ENCODE results near the gene MICU1.
A peak's percentile ranks its signal among the peaks of the same experiment; 100 is the strongest.
"Not testable (repeated sequence)": the region's sequence is repeated elsewhere in the genome, so short reads cannot be mapped to it uniquely, and the experiment has no call there.

MICU1 gene

DNA sequence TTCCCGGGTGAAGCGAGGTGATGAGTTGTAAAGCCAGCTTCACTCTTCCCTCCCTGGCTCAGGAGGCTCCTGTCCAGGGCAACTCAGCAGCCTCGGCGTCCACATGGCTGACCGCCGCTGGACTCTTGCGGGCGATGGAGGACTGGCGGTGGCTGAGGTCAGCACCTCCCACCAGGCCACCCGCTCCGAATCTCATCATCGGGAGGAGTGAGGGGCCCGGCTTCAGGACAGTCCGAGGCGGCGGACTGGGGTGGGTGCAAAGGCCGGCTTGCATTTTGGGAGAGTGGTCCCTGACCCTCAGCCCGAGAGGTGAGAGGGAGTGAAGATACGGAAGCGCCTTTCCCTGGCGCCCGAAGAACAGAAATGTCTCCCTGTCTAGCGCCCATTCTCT is 271.9 kb downstream of the MICU1 start:
- H3K4me3 ChIP-seq (ENCODE audit: low read length in 2 of 2), result peak overlapping the region; percentile 85 to 100
- peaks cover 4 to 6% of the 10 kb centered on the region in 2 donors for H3K36me3 ChIP-seq (ENCODE audit: control insufficient read depth in 2 of 2, insufficient read depth in 2 of 2, low read length in 2 of 2)
- H3K27ac ChIP-seq (ENCODE audit: low read length), result peak overlapping the region; percentile 96
- peak overlapping the region; percentile 84 to 98 for H3K9ac ChIP-seq (ENCODE audit: low read length in 2 of 2)
- H3K27me3 ChIP-seq (ENCODE audit: control insufficient read depth in 1 of 2, insufficient read depth in 2 of 2, low read length in 2 of 2), result no peaks in the 10 kb centered on the region
- peaks cover 32% of the 10 kb centered on the region for H3K4me1 ChIP-seq (ENCODE audit: control insufficient read depth, insufficient read depth, low read length)
- H3K9me3 ChIP-seq (ENCODE audit: control insufficient read depth in 2 of 2, low read length in 2 of 2), result no peaks in the 10 kb centered on the region

DNA sequence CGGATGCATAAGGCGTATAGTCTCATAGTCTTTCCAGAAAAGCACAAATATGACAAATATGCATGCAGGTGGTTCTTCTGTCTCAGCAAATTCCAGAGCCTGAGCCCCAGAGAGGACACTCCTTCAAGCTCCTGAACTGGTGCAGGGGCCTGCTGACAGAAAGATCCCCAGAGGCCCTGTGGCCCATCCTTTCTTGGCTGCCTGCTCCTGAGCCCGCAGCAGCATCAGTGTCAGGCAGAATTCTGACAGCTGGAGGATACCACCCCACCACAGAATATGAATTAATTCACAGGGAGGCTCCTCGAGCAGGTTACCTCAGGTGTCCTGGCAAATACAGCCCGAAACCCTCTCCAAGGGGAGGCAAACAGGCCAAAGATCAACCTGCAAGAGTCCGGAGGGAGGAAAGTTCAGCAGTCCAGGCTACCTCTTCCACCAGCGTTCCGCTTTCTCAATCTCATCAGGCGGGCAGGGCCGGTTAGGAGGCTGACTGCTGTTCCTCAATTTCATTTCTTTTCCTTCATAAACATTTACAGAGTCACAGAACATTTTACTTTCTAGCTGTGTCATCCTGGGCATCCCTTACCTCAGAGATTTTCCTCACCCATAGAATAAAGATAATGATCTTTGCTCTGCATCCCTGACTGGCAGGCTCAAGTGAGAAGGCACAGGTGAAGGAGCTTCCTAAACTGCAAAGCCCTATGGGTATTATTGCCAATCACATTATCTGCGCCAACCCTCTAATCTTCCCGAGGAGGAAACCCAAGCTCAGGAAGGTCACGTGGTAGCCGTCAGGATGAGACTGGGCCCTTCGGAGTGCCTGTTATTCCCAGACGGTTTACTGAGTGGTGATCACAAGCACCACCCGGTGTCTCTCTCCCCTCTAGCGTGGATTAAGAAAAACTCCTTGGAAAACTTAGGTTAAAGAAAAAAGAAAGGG is 272.6 kb downstream of the MICU1 start:
- H3K27me3 ChIP-seq (ENCODE audit: control insufficient read depth in 1 of 2, insufficient read depth in 2 of 2, low read length in 2 of 2), result no peaks in the 10 kb centered on the region
- H3K4me1 ChIP-seq (ENCODE audit: control insufficient read depth, insufficient read depth, low read length), result peaks cover 32% of the 10 kb centered on the region
- peaks cover 10 to 13% of the 10 kb centered on the region in 2 donors for H3K36me3 ChIP-seq (ENCODE audit: control insufficient read depth in 2 of 2, insufficient read depth in 2 of 2, low read length in 2 of 2)
- peak overlapping the region; percentile 96 for H3K27ac ChIP-seq (ENCODE audit: low read length)
- no peaks in the 10 kb centered on the region for H3K9me3 ChIP-seq (ENCODE audit: control insufficient read depth in 2 of 2, low read length in 2 of 2)
- peak overlapping the region; percentile 84 to 98 for H3K9ac ChIP-seq (ENCODE audit: low read length in 2 of 2)
- H3K4me3 ChIP-seq (ENCODE audit: low read length in 2 of 2), result peak overlapping the region; percentile 85 to 100

DNA sequence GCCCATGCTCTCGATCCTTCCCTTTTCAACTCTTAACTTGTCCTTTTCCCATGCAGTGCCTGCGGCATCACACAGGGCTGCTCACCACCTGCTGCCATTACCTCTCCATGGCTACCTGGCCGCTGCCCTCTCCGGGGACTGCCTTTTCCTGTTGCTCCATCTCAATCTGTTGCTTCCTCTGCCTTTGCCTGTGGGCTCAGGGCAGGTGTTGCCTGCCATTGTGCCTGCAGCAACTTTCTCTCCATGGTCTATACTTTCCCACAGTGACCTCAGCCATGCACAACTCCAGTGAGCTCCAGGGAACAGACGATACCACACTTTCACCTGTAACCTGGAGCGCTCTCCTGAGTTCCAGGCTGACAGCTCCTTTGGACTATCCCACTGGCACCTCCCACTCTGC is 274.4 kb downstream of the MICU1 start:
- no peaks in the 10 kb centered on the region for H3K27me3 ChIP-seq (ENCODE audit: control insufficient read depth in 1 of 2, insufficient read depth in 2 of 2, low read length in 2 of 2)
- peaks cover 13% of the 10 kb centered on the region in 2 donors for H3K36me3 ChIP-seq (ENCODE audit: control insufficient read depth in 2 of 2, insufficient read depth in 2 of 2, low read length in 2 of 2)
- no peak overlapping the region for H3K27ac ChIP-seq (ENCODE audit: low read length)
- no peak overlapping the region for H3K9ac ChIP-seq (ENCODE audit: low read length in 2 of 2)
- peaks cover 32% of the 10 kb centered on the region for H3K4me1 ChIP-seq (ENCODE audit: control insufficient read depth, insufficient read depth, low read length)
- H3K4me3 ChIP-seq (ENCODE audit: low read length in 2 of 2), result no peak overlapping the region
- H3K9me3 ChIP-seq (ENCODE audit: control insufficient read depth in 2 of 2, low read length in 2 of 2), result no peaks in the 10 kb centered on the region

DNA sequence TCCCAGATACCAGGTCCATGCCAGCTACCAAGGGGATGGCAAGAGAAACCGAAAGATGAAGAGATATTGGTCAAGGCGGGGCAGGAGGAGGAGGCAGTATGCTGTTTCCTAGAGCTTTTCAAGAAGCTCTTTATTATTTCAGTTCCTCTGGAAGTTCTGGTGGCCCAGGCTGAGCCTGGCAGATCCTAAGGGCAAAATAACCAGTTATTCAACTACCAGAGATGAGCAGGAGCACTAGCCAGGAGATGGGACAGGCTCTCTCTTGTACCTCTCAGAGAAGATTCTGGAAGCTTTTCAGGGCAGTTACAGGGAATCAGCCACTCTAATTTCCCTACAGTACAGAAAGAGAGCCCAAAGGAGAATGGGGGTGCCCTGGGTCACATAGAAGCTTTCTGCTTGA is 276.4 kb downstream of the MICU1 start:
- H3K9ac ChIP-seq (ENCODE audit: low read length in 2 of 2), result no peak overlapping the region
- H3K9me3 ChIP-seq (ENCODE audit: control insufficient read depth in 2 of 2, low read length in 2 of 2), result no peaks in the 10 kb centered on the region
- peaks cover 13 to 18% of the 10 kb centered on the region in 2 donors for H3K36me3 ChIP-seq (ENCODE audit: control insufficient read depth in 2 of 2, insufficient read depth in 2 of 2, low read length in 2 of 2)
- H3K27ac ChIP-seq (ENCODE audit: low read length), result no peak overlapping the region
- H3K4me1 ChIP-seq (ENCODE audit: control insufficient read depth, insufficient read depth, low read length), result peaks cover 32% of the 10 kb centered on the region
- H3K27me3 ChIP-seq (ENCODE audit: control insufficient read depth in 1 of 2, insufficient read depth in 2 of 2, low read length in 2 of 2), result no peaks in the 10 kb centered on the region
- no peak overlapping the region for H3K4me3 ChIP-seq (ENCODE audit: low read length in 2 of 2)

DNA sequence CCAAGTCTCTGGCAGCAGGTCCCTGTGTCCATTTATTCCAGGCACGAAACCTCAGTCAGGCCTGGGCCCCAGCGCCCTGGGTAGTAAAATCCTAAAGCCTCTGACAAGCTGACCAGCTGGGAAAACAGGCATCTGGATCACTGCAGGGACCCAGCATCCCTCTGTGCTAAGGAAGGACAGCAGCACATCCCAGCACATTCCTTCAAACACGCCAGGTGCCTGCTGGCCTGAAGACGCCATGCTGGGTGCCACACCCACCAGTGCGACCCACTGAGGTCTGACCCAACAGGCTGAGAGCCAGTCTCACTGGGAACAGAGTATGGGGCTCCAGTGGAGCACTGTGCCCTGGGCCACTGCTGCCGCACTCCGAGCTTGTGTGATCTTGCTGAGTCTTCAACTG is 277.6 kb downstream of the MICU1 start:
- Histone ChIP-seq H3K27ac (ENCODE audit: low read length) (no peak overlapping the region), H3K36me3 (ENCODE audit: control insufficient read depth in 2 of 2, insufficient read depth in 2 of 2, low read length in 2 of 2) (peaks cover 15 to 28% of the 10 kb centered on the region in 2 donors), H3K4me3 (ENCODE audit: low read length in 2 of 2) (no peak overlapping the region), H3K9me3 (ENCODE audit: control insufficient read depth in 2 of 2, low read length in 2 of 2) (no peaks in the 10 kb centered on the region), H3K4me1 (ENCODE audit: control insufficient read depth, insufficient read depth, low read length) (peaks cover 24% of the 10 kb centered on the region), H3K9ac (ENCODE audit: low read length in 2 of 2) (no peak overlapping the region), H3K27me3 (ENCODE audit: control insufficient read depth in 1 of 2, insufficient read depth in 2 of 2, low read length in 2 of 2) (no peaks in the 10 kb centered on the region)

DNA sequence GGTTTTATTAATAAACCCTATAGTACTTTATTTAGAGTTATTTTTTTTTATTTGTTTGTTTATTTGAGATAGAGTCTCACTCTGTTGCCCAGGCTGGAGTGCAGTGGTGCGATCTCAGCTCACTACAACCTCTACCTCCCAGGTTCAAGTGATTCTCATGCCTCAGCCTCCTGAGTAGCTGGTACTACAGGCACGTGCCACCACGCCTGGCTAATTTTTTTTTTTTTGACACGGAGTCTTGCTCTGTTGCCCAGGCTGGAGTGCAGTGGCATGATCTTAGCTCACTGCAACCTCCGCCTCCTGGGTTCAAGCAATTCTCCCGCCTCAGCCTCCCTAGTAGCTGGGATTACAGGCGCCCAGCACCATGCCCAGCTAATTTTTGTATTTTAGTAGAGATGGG is 279.8 kb downstream of the MICU1 start:
- H3K27ac ChIP-seq (ENCODE audit: low read length); H3K4me1 ChIP-seq (ENCODE audit: control insufficient read depth, insufficient read depth, low read length); H3K9me3 ChIP-seq (ENCODE audit: control insufficient read depth in 2 of 2, low read length in 2 of 2); H3K4me3 ChIP-seq (ENCODE audit: low read length in 2 of 2); H3K27me3 ChIP-seq (ENCODE audit: control insufficient read depth in 1 of 2, insufficient read depth in 2 of 2, low read length in 2 of 2); H3K9ac ChIP-seq (ENCODE audit: low read length in 2 of 2): not testable (repeated sequence)
- peaks cover 31 to 40% of the 10 kb centered on the region in 2 donors for H3K36me3 ChIP-seq (ENCODE audit: control insufficient read depth in 2 of 2, insufficient read depth in 2 of 2, low read length in 2 of 2)

DNA sequence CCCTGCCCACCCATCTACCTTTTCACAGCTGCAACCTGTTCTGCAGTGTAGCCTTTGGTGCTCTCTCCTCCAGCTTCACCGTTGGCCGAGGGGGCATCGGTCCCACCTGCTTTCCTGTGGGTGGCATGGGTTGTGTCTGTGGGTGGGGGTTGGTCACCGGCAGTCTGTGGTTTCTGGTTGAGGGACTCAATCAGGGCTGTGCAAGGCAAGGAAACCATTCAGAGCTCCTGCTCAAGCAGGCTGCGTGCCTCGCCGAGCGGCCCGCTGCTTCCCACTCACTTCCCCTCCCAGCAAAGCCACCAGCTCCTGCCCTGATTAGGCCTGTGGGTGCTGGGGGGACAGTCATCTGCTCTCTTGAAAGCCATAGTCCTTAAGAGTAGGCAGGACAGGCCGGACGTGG is 280.9 kb downstream of the MICU1 start:
- Histone ChIP-seq H3K36me3 (ENCODE audit: control insufficient read depth in 2 of 2, insufficient read depth in 2 of 2, low read length in 2 of 2) (peaks cover 37 to 47% of the 10 kb centered on the region in 2 donors), H3K9ac (ENCODE audit: low read length in 2 of 2) (no peak overlapping the region), H3K4me3 (ENCODE audit: low read length in 2 of 2) (no peak overlapping the region), H3K27ac (ENCODE audit: low read length) (no peak overlapping the region), H3K9me3 (ENCODE audit: control insufficient read depth in 2 of 2, low read length in 2 of 2) (no peaks in the 10 kb centered on the region), H3K27me3 (ENCODE audit: control insufficient read depth in 1 of 2, insufficient read depth in 2 of 2, low read length in 2 of 2) (no peaks in the 10 kb centered on the region), H3K4me1 (ENCODE audit: control insufficient read depth, insufficient read depth, low read length) (no peaks in the 10 kb centered on the region)

DNA sequence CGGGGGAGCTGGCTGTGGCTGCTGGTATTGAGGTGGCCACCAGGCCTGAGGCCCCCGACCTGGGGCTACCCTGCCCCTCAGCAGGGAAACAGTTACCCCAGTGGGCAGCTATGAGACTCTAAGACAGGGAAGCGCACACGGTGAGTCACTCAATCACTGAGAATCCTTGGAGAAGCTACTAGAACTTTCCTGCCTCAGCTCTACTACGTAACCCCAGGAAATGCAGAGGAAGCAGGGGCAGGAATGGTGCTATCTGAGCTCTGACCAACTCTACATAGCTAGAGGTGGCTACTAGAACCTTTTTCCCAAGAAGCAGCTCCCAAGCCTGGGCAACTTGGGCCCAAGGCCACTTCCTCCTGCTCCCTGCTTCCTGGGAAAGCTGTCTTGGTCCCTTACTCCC is 283.0 kb downstream of the MICU1 start:
- H3K9me3 ChIP-seq (ENCODE audit: control insufficient read depth in 2 of 2, low read length in 2 of 2), result no peaks in the 10 kb centered on the region
- H3K4me1 ChIP-seq (ENCODE audit: control insufficient read depth, insufficient read depth, low read length), result no peaks in the 10 kb centered on the region
- H3K27ac ChIP-seq (ENCODE audit: low read length), result no peak overlapping the region
- H3K27me3 ChIP-seq (ENCODE audit: control insufficient read depth in 1 of 2, insufficient read depth in 2 of 2, low read length in 2 of 2), result no peaks in the 10 kb centered on the region
- H3K4me3 ChIP-seq (ENCODE audit: low read length in 2 of 2), result no peak overlapping the region
- H3K36me3 ChIP-seq (ENCODE audit: control insufficient read depth in 2 of 2, insufficient read depth in 2 of 2, low read length in 2 of 2), result peaks cover 30 to 47% of the 10 kb centered on the region in 2 donors
- H3K9ac ChIP-seq (ENCODE audit: low read length in 2 of 2), result no peak overlapping the region

DNA sequence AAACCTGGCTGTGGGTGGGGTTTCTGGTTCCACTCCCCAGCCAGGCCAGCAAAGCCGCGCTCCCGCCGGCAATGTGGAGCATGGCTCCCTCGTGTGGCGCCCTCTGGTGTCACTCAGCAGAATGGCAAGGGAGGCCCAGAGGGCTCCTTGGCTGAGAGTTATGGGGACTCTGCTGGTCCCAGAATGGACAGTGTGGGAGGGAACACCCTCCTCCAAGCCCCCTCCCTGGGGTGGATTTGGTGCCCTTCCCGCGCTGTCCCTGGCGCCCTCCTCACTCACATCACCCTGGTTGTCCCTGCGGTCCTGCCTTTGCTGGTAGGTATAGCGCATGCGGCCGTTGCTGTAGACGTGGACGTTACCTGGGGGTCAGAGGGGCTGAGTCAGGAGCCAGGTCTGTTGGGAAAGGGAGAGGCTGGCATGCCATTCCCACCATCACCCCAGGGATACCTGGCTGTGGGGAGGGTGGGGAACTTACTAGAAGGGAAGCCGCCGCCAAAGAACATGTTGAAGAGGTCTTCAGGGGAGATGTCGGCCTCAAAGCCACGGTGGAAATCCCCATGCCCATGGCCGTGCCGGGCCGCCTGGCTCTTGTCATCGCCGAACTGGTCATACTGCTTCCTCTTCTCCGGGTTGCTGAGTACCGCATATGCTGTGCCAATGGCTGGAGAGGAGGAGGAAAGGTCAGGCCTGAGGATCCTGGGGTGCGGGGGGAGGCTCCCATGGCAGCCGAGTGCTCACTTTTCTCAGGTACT is 285.2 kb downstream of the MICU1 start:
- Histone ChIP-seq H3K4me1 (ENCODE audit: control insufficient read depth, insufficient read depth, low read length) (peaks cover 15% of the 10 kb centered on the region), H3K36me3 (ENCODE audit: control insufficient read depth in 2 of 2, insufficient read depth in 2 of 2, low read length in 2 of 2) (peaks cover 39 to 55% of the 10 kb centered on the region in 2 donors), H3K27me3 (ENCODE audit: control insufficient read depth in 1 of 2, insufficient read depth in 2 of 2, low read length in 2 of 2) (no peaks in the 10 kb centered on the region), H3K27ac (ENCODE audit: low read length) (no peak overlapping the region), H3K4me3 (ENCODE audit: low read length in 2 of 2) (no peak overlapping the region), H3K9ac (ENCODE audit: low read length in 2 of 2) (no peak overlapping the region), H3K9me3 (ENCODE audit: control insufficient read depth in 2 of 2, low read length in 2 of 2) (no peaks in the 10 kb centered on the region)

DNA sequence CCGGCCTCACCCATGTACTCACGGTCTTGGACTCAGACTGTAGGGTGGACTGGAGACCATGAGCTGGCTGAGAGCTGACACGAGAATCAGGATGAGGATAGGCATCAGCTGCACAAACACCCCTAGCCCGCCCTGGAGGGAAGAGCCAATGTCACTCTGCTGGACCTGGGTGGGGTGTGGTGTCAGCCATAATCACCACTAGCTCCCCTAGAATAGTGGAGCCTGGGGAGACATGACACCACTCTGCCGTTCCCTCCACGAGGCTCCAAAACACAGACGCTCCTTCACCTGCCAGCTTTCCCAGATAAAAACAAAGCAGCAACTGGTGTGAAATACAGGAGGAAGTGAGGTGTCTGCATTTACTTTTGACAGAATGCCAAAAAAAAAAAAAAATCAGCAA is 287.7 kb downstream of the MICU1 start:
- Histone ChIP-seq H3K27me3 (ENCODE audit: control insufficient read depth in 1 of 2, insufficient read depth in 2 of 2, low read length in 2 of 2) (no peaks in the 10 kb centered on the region), H3K27ac (ENCODE audit: low read length) (no peak overlapping the region), H3K9ac (ENCODE audit: low read length in 2 of 2) (no peak overlapping the region), H3K4me3 (ENCODE audit: low read length in 2 of 2) (no peak overlapping the region), H3K9me3 (ENCODE audit: control insufficient read depth in 2 of 2, low read length in 2 of 2) (no peaks in the 10 kb centered on the region), H3K36me3 (ENCODE audit: control insufficient read depth in 2 of 2, insufficient read depth in 2 of 2, low read length in 2 of 2) (peaks cover 36 to 45% of the 10 kb centered on the region in 2 donors), H3K4me1 (ENCODE audit: control insufficient read depth, insufficient read depth, low read length) (peaks cover 38% of the 10 kb centered on the region)
